Stimulated activated CD8-positive, alpha-beta memory T cell treated with anti-CD3 and anti-CD28 coated beads, Interleukin-7, amount 100 ng/mL, for 48 hours (primary cell): ENCODE results near the gene LYST.
"Not testable (repeated sequence)": the region's sequence is repeated elsewhere in the genome, so short reads cannot be mapped to it uniquely, and the experiment has no call there.

Source experiments
- DNase-seq, 2 donors: peaks; one replicate each; pipeline ENCODE4 v3.0.0-alpha.2; 2020; ENCODE audit warnings: low read depth in 1 of 2; ENCODE audit errors: extremely low read depth in 1 of 2

LYST gene

GRCh38 chr1:235861857-235862256 lies 4.8 kb downstream of the LYST start:
- DNase-seq, result no peak

DNA sequence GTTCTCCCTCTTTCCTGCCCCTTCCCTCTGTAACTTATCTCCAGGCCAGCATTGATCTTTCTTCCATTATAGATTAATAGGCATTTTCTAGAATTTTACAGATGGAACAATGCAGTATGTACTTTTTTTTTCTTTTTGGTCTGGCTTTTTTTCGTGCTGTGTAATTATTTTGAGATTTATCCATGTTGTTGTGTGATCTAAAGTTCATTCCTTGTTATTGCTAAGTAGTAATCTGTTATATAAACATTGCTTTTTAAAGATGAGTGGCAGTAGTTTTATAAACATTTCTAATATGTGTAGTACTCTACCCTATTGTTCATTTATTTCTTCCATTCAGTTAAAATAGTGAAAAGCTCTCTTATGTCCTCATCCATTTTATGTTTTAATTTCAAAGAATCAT lies 5.9 kb downstream of the LYST start:
- no peak for DNase-seq

DNA sequence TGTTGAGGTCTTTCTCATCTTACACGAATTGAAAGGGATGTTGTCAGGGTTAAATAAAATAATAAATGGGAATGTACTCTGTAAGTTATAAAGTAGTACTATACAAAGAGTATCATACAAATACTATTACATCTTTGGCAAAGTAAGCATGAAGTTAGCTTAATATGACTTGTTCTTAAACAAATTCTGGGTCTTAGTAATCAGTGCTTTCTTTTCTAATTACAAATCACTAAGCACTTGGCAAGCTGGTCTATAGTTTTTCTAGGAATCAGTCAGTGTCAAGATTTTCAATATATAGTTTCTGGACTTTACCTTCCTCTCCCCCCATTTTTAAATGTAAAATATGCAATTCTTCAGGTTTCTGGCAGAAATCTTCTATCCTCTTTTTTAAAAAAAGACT lies 6.9 kb downstream of the LYST start:
- DNase-seq, result no peak

GRCh38 chr1:235858766-235859165 lies 7.9 kb downstream of the LYST start:
- no peak for DNase-seq

DNA sequence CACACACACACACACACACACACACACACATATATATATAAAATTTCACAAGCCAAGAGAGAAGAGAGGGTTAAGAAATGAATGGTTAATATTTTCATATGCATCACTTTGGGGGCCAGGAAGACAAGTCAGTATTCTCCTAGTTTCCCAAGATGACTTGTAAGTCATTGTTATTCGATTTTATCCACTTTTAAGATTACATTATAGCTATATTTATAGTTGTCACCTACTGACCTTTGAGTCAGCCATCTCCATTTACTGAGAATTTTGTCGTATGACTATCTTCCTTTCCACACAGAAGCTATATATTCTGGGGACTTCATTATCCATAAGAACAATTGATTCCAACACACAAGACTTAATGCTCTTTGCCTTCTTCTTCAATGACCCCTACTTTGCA lies 8.9 kb downstream of the LYST start:
- DNase-seq, result no peak

- DNase-seq, result no peak
Measured at GRCh38 chr1:235855811-235856429, 10.8 kb downstream of the LYST start.

- DNase-seq, result no peak
Measured at GRCh38 chr1:235854347-235854746, 12.4 kb downstream of the LYST start.

DNA sequence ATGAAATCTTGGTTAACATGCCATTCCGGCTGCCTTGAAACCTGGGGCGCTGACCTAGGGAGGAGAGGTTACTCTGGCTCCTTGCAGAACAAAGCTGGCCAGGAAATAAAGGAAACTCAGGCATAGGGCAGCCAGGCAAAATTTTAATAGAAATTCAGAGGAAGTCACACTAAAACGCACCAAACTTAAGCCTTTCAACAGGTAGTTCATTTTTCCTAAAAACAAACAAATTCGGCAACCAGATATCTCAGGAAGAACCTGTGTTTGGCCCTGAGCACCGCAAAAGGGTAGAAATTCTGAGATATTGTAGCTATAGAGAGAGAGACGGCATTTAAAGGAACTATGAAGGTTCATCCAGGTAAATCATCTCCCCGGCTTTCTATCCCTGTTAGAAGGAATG lies 13.1 kb downstream of the LYST start:
- no peak for DNase-seq

DNA sequence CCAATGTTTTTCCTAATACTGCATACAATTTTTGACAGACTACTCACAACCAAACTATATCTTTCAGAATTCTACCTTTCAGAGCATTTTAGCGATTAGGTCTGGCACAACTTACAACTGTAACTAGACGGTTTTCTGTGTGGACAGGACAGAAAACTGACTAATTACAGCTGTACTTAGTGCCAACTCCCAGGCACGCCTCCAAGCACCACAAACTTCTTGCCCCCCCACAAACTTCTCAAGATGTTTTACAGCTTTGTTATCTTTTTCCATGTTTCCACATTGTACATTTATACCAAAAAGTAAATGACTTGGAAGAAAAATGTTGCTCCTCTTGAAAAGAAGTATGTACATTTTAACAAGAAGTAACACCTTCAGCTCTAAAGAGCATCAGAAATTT lies 13.8 kb downstream of the LYST start:
- DNase-seq, result no peak

- no peak for DNase-seq
Measured at GRCh38 chr1:235851939-235852338, 14.8 kb downstream of the LYST start.

- not testable (repeated sequence) for DNase-seq
Measured at GRCh38 chr1:235848251-235848650, 18.5 kb downstream of the LYST start.

- not testable (repeated sequence) for DNase-seq
Measured at GRCh38 chr1:235845656-235846107, 21.0 kb downstream of the LYST start.

- no peak for DNase-seq
Measured at GRCh38 chr1:235844776-235845175, 21.9 kb downstream of the LYST start.

DNA sequence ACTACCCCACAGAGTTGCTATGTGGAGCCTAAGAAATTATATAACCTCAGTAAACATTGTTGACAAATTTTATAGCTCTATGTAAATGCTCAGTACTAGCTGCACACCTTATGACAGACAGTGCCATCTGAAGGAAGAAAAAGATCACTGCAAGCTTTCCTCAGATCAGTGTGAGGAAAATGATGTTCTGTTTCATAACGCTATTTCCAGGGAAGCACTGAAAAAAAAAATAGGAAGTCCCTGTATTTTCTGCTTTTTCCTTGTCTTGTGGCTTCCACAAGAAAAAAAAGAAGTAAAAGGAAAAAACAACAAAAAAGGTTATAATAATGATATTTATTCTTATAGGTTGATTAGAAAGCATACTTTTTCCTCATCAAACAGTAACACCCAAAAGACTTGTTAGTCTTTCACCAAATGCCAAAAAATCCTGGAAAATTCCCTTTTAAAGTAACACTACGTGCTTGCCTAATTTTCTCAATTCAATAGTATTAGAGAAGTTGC lies 23.2 kb downstream of the LYST start:
- no peak for DNase-seq

- no peak for DNase-seq
Measured at GRCh38 chr1:235841938-235842545, 24.7 kb downstream of the LYST start.

GRCh38 chr1:235838021-235838420 lies 28.7 kb downstream of the LYST start:
- no peak for DNase-seq

- DNase-seq, result no peak
Measured at GRCh38 chr1:235835226-235835625, 31.5 kb downstream of the LYST start.

- DNase-seq, result no peak
Measured at GRCh38 chr1:235834620-235835019, 32.1 kb downstream of the LYST start.

DNA sequence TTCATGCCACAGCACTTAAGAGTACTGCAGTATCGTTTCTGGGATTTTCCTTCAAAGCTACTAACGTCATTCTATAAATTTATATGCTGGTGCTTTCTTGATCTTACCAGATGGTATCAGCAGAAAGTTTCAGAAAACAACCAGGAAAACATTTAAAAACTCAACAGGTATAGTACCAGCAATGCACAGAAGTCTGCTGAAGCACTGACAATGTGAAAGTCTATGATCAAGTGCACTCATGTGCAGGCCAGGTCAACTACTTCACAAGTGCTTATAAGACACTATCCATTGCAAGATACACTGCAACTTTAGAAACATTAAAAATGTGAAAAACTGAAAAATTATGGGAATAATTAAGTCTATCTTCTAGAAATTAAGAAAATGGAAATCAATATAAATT lies 34.7 kb downstream of the LYST start:
- DNase-seq, result no peak

DNA sequence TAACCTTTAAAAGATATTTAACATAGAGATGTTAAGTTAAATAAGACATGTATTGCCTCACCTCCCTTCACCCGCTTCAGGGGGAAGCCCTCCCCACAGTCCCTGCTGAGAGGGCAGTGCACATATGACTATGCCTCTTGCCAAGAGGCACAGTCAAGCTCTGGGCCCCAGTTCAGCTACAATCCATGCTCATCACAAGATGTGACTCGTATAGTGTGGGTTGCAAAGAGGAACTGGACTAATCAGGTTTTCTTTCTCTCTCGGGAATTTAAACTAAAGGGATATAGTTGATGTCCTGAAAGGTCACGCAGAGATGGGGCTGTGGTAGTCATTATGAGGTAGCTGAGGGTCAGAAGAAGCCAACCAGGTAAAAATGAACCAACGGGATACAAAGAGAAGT lies 35.6 kb downstream of the LYST start:
- peak; percentile 10 to 31 for DNase-seq

- DNase-seq, result no peak
Measured at GRCh38 chr1:235826102-235826854, 40.4 kb downstream of the LYST start.

DNA sequence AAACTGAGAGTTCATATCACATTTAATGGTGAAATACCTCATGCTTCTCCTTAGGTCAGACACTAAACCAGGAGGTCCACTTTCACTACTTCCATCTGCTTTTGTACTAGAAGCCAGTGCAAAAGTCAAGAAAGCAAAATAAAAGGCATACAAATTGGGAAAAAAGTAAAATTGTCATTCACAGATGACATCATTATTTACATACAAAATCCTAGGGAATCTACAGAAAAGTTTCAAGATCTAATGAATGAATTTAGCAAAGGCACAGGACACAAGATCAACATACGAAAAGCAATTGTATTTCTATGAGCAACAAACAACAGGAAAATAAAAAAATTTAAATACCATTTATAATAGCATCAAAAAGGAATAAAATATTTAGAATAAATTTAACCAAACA lies 41.5 kb downstream of the LYST start:
- no peak for DNase-seq
